GM19438 (cell line): Measurements from ENCODE around the gene RAB3D.
"Not testable (repeated sequence)": the region's sequence is repeated elsewhere in the genome, so short reads cannot be mapped to it uniquely, and the experiment has no call there.

ENCODE experiments used
- ATAC-seq: cut with Tn5 transposase; IDR thresholded peaks from one replicate; pipeline ENCODE4 v1.9.1; 2021; ENCODE audit warnings: low read depth; ENCODE audit not compliant: unreplicated experiment

RAB3D gene

GRCh38 chr19:11340099-11340467 lies 626 bp upstream of the RAB3D start:
- not testable (repeated sequence) for ATAC-seq

- no peak for ATAC-seq
These were observed 746 bp downstream of the RAB3D start for GRCh38 chr19:11338569-11339253.

GRCh38 chr19:11338121-11338520 lies 1.3 kb downstream of the RAB3D start:
- no peak for ATAC-seq

- no peak for ATAC-seq
These were observed 2.4 kb downstream of the RAB3D start for GRCh38 chr19:11337080-11337479.

GRCh38 chr19:11335449-11336146 lies 3.9 kb downstream of the RAB3D start:
- no peak for ATAC-seq

- ATAC-seq, result not testable (repeated sequence)
These were observed 5.6 kb downstream of the RAB3D start for GRCh38 chr19:11333838-11334237.

GRCh38 chr19:11332822-11333221 lies 6.6 kb downstream of the RAB3D start:
- ATAC-seq, result no peak

- ATAC-seq, result no peak
These were observed 8.0 kb downstream of the RAB3D start for GRCh38 chr19:11331502-11331901.

GRCh38 chr19:11330127-11330526 lies 9.3 kb downstream of the RAB3D start:
- no peak for ATAC-seq

- ATAC-seq, result no peak
These were observed 13.9 kb downstream of the RAB3D start for GRCh38 chr19:11325544-11325943.

GRCh38 chr19:11324748-11325389 lies 14.6 kb downstream of the RAB3D start:
- ATAC-seq, result no peak

GRCh38 chr19:11324079-11324661 lies 15.3 kb downstream of the RAB3D start:
- no peak for ATAC-seq

GRCh38 chr19:11323601-11324078 lies 15.8 kb downstream of the RAB3D start:
- no peak for ATAC-seq

- ATAC-seq, result no peak
These were observed 17.0 kb downstream of the RAB3D start for GRCh38 chr19:11322269-11323024.

- ATAC-seq, result no peak
These were observed 18.0 kb downstream of the RAB3D start for GRCh38 chr19:11321191-11322126.

GRCh38 chr19:11320278-11320995 lies 19.0 kb downstream of the RAB3D start:
- not testable (repeated sequence) for ATAC-seq

- no peak for ATAC-seq
These were observed 33.1 kb downstream of the RAB3D start for GRCh38 chr19:11306337-11306736.

- ATAC-seq, result no peak
These were observed 34.5 kb downstream of the RAB3D start for GRCh38 chr19:11304936-11305335.

GRCh38 chr19:11300811-11301120 lies 38.7 kb downstream of the RAB3D start:
- no peak for ATAC-seq
